Loucy (cell line): ENCODE data around the gene SH3RF1.

Experiments
- CTCF ChIP-seq: fragments of 200-600 bp; sonication (generic); conservative IDR thresholded peaks from 2 replicates; pipeline ENCODE4 v1.5.1; 2014; ENCODE audit warnings: mild to moderate bottlenecking, antibody characterized with exemption, low read length
- EZH2phosphoT487 ChIP-seq: fragments of 200-600 bp; IDR thresholded peaks from 2 replicates; pipeline ENCODE4 v1.6.1; 2018; ENCODE audit warnings: antibody characterized with exemption, mild to moderate bottlenecking, moderate library complexity, borderline replicate concordance

GRCh38 chr4:169068423-169068822 is 202.3 kb downstream of the SH3RF1 start:
- no peak for TF ChIP-seq CTCF
- TF ChIP-seq EZH2phosphoT487: no peak
